Mesothelial cell of epicardium (in vitro differentiated cells): Measurements from ENCODE around the gene SLC10A2. TPM values are rescaled to one million over a fixed set of nuclear protein-coding genes. Genes with fewer than 3 reads are reported as not detected.

Experiments used
- DNase-seq, 2 experiments: peaks; one replicate each; pipeline ENCODE4 v3.0.0; 2021; ENCODE audit warnings: low spot score in 2 of 2; ENCODE audit not compliant: unreplicated experiment in 2 of 2
- H3K27ac Mint-ChIP-seq: 2 replicates; pipeline ENCODE4 v1.8.0; 2021; ENCODE audit warnings: mixed read lengths
- H3K27me3 Mint-ChIP-seq: 2 replicates; pipeline ENCODE4 v1.8.0; 2021; ENCODE audit warnings: low read depth, mixed read lengths
- H3K36me3 Mint-ChIP-seq: 2 replicates; pipeline ENCODE4 v1.8.0; 2021; ENCODE audit warnings: mixed read lengths
- H3K4me1 Mint-ChIP-seq: 2 replicates; pipeline ENCODE4 v1.8.0; 2021; ENCODE audit warnings: mixed read lengths
- H3K4me3 Mint-ChIP-seq: 2 replicates; pipeline ENCODE4 v1.8.0; 2021; ENCODE audit warnings: mild to moderate bottlenecking, moderate library complexity, mixed read lengths
- H3K9me3 Mint-ChIP-seq: 2 replicates; pipeline ENCODE4 v1.8.0; 2021; ENCODE audit warnings: mixed read lengths
- total RNA-seq: library from RNA; stranded (reverse); gene quantifications from 3 replicates; pipeline ENCODE4 v1.2.1, GENCODE V29; 2021
- TF ChIP-seq, protein P1 (sequence below): fragments of 200-600 bp; sonication (generic); IDR thresholded peaks from one replicate; pipeline ENCODE4 v1.5.0; 2021; ENCODE audit warnings: antibody characterized with exemption; ENCODE audit not compliant: unreplicated experiment

The SLC10A2 gene
- total RNA-seq, 1 donor from 2014 or later = not detected

DNA sequence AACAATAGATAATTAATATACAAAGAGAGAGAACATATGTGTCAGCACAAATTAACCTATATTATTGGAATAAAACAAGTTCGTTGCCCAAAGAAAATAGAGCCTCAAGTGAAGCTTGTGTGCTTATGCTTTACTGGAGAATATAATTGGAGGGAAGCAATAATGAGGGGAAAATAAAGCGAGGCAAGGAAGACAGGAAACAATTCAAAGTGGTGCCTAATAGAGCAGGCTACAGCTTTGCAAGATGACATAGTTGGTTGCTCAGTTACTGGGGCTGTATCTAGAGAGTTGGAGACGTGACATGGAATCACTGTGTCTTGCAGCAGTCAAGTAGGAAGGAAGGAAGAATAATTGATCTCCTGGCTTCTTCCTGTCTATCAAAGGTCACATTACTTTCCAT is 21.1 kb upstream of the SLC10A2 start:
- peaks cover 8% of the 10 kb centered on the region for H3K4me1 Mint-ChIP-seq
- TF ChIP-seq, protein P1, sequence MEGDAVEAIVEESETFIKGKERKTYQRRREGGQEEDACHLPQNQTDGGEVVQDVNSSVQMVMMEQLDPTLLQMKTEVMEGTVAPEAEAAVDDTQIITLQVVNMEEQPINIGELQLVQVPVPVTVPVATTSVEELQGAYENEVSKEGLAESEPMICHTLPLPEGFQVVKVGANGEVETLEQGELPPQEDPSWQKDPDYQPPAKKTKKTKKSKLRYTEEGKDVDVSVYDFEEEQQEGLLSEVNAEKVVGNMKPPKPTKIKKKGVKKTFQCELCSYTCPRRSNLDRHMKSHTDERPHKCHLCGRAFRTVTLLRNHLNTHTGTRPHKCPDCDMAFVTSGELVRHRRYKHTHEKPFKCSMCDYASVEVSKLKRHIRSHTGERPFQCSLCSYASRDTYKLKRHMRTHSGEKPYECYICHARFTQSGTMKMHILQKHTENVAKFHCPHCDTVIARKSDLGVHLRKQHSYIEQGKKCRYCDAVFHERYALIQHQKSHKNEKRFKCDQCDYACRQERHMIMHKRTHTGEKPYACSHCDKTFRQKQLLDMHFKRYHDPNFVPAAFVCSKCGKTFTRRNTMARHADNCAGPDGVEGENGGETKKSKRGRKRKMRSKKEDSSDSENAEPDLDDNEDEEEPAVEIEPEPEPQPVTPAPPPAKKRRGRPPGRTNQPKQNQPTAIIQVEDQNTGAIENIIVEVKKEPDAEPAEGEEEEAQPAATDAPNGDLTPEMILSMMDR = no peak
- peaks cover 13% of the 10 kb centered on the region for H3K9me3 Mint-ChIP-seq
- H3K27ac Mint-ChIP-seq = no peak overlapping the region
- no peak for DNase-seq
- peaks cover 8% of the 10 kb centered on the region for H3K27me3 Mint-ChIP-seq
- no peaks in the 10 kb centered on the region for H3K36me3 Mint-ChIP-seq
- H3K4me3 Mint-ChIP-seq = no peak overlapping the region

DNA sequence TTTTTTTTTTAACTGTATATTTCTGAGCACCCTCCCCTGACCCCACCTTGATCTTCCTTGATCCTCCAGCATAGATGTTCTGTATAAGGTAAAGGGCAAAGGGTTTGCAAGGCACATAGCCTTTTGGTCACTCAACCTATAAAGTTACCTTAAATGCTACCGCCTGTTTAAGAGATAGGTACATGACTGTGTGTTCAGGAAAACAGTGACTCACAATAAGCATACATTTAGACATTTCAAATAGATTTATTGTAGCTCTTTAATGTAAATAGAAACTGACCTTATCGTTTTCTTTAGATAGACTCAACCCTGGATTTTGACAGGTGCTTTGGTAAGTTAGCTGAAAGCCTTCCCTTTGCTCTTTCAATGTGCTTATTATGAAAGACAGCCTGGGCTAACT is 15.2 kb upstream of the SLC10A2 start:
- Mint-ChIP-seq H3K9me3 (peaks cover 12% of the 10 kb centered on the region), H3K4me1 (peaks cover 23% of the 10 kb centered on the region), H3K36me3 (no peaks in the 10 kb centered on the region), H3K27me3 (peaks cover 13% of the 10 kb centered on the region), H3K27ac (peak overlapping the region; percentile 62), H3K4me3 (no peak overlapping the region)
- TF ChIP-seq, protein P1 = no peak
- DNase-seq = no peak

DNA sequence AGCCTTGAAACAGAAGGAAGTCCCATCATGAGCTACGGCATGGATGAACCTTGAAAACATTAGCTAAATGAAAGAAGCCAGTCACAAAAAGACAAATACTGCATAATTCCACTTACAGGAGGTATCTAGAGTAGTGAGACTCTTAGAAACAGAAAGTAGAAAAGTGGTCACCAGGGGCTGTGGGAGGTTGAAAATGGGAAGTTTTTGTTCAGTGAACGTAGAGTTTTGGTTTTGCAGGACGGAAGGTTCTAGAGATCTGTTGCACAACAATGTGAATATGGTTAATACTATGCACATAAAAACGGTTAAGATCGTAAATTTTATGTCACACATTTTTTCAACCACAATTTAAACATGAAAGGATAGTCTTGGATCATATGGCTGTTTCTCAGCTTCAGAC is 11.9 kb upstream of the SLC10A2 start:
- Mint-ChIP-seq H3K36me3 (no peaks in the 10 kb centered on the region), H3K4me1 (peaks cover 22% of the 10 kb centered on the region), H3K27ac (no peak overlapping the region), H3K4me3 (no peak overlapping the region), H3K9me3 (peaks cover 30% of the 10 kb centered on the region), H3K27me3 (peaks cover 10% of the 10 kb centered on the region)
- TF ChIP-seq, protein P1 = no peak
- DNase-seq = no peak

DNA sequence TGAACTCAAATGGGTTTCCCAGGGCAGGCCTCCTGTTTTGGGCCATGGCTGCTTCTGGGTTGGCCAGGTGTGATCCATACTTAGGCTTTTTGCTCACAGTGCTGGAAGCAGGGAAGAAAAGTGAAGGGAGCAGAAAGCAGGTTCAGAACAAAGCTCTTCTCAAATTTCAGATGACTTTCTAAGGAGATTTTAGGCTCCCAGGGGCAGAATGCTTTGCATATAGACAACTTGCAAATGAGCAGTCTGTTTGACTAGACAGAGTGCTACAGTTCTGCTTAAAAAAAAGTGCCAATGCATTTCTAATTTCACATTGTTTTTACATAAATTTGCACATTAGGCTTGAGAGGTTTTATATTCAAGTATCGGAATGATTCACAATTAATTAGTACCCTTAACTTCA is 2.6 kb upstream of the SLC10A2 start:
- DNase-seq = no peak
- Mint-ChIP-seq H3K4me3 (no peak overlapping the region), H3K27me3 (peaks cover 4% of the 10 kb centered on the region), H3K27ac (no peak overlapping the region), H3K9me3 (peaks cover 13% of the 10 kb centered on the region), H3K36me3 (no peaks in the 10 kb centered on the region), H3K4me1 (peaks cover 15% of the 10 kb centered on the region)
- TF ChIP-seq, protein P1 = no peak

DNA sequence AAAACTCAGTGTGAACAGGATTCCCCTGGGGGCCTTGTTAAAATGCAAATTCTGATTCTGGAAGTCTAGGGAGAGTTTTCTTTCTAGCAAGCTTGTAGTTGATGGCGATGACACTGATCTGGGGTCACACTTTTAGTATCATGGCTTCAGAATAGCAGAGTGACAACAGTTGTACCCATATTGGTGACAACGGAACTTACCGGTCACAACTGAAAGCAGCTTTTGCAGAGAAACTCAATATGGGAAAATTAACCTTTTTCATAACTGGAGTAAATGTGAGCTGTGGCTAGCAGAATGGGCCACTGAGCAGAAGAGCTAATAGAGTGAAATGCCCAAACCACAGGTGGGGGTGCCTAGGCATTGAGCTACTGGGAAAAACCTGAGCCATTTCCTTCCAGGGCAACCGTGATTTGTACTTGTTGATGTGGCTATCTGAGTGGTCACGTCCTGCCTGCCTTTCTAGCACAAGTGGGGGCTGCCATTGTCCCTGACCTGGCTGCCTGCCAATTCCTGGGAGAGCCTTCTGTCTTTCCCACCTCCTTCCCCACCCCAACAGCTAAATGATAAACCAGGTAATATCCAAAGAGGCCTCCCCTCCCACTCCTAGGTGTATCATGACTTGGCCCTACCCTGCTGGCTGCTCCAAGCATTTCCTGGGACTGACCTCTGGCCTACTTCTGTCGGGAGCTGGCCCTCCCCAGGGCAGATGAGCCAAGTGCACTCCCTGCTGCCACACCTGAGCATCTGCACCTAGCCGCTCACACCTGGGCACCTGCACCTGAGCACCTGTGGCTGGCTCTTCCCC is 1.7 kb upstream of the SLC10A2 start:
- peaks cover 15% of the 10 kb centered on the region for H3K4me1 Mint-ChIP-seq
- no peaks in the 10 kb centered on the region for H3K36me3 Mint-ChIP-seq
- H3K27me3 Mint-ChIP-seq = peaks cover 5% of the 10 kb centered on the region
- H3K9me3 Mint-ChIP-seq = peaks cover 8% of the 10 kb centered on the region
- no peak overlapping the region for H3K27ac Mint-ChIP-seq
- H3K4me3 Mint-ChIP-seq = no peak overlapping the region
- DNase-seq = no peak
- TF ChIP-seq, protein P1 = no peak
